Caco-2 (cell line): ENCODE results near the gene ENOX1. TPM values are rescaled to one million over a fixed set of nuclear protein-coding genes. Genes with fewer than 3 reads are reported as not detected.

Experiments used
- BruUV-seq: library from RNA; stranded (reverse); fragments of 400-500 nt; replicated peaks from 2 replicates; lab custom pipeline; 2021; lab: Mats Ljungman, UMichigan
- CTCF ChIA-PET: fragments of 300-600 bp; sonication (Branson Sonifier 250); formaldehyde crosslinking; loops from one replicate; lab custom pipeline; 2022; ENCODE audit warnings: antibody characterized with exemption; lab: Charles Lee
- POLR2A ChIA-PET: fragments of 300-600 bp; sonication (Branson Sonifier 250); formaldehyde crosslinking; loops from one replicate; lab custom pipeline; 2022; ENCODE audit warnings: antibody characterized with exemption; lab: Charles Lee
- DNase-seq, 2 experiments: peaks; one replicate each; pipeline versions ENCODE4 v3.0.0 to v3.0.0-alpha.2; 2020 to 2022
- H3K27me3 ChIP-seq: replicated peaks from 2 replicates; pipeline ENCODE4 v1.6.0; 2011; ENCODE audit warnings: low read length; ENCODE audit not compliant: control insufficient read depth, insufficient read depth
- H3K36me3 ChIP-seq: 2 replicates; pipeline ENCODE4 v1.5.1; 2011; ENCODE audit warnings: low read length; ENCODE audit not compliant: control insufficient read depth, insufficient read depth
- H3K4me1 ChIP-seq: fragments of 250-450 bp; sonication (Bioruptor Pico); 2 replicates; pipeline ENCODE4 v1.5.1; 2020; ENCODE audit warnings: mild to moderate bottlenecking
- H3K4me3 ChIP-seq: 2 replicates; pipeline ENCODE4 v1.5.1; 2011; ENCODE audit warnings: low read depth, mild to moderate bottlenecking, control low read depth, low read length
- H3K9me3 ChIP-seq: fragments of 250-450 bp; sonication (Bioruptor Pico); 2 replicates; pipeline ENCODE4 v1.5.1; 2020; ENCODE audit warnings: mild to moderate bottlenecking, moderate library complexity
- H3K27ac Mint-ChIP-seq: one replicate; pipeline ENCODE4 v1.8.0; 2022; ENCODE audit warnings: mixed read lengths; ENCODE audit not compliant: unreplicated experiment
- H3K27me3 Mint-ChIP-seq: one replicate; pipeline ENCODE4 v1.8.0; 2022; ENCODE audit warnings: mixed read lengths; ENCODE audit not compliant: insufficient read depth, unreplicated experiment
- H3K36me3 Mint-ChIP-seq: one replicate; pipeline ENCODE4 v1.8.0; 2022; ENCODE audit warnings: mild to moderate bottlenecking, mixed read lengths; ENCODE audit not compliant: insufficient read depth, unreplicated experiment
- H3K4me1 Mint-ChIP-seq: one replicate; pipeline ENCODE4 v1.8.0; 2022; ENCODE audit warnings: low read depth, mixed read lengths; ENCODE audit not compliant: unreplicated experiment
- H3K4me3 Mint-ChIP-seq: one replicate; pipeline ENCODE4 v1.8.0; 2022; ENCODE audit warnings: mild to moderate bottlenecking, moderate library complexity, mixed read lengths; ENCODE audit not compliant: unreplicated experiment
- H3K9me3 Mint-ChIP-seq: one replicate; pipeline ENCODE4 v1.8.0; 2022; ENCODE audit warnings: mixed read lengths; ENCODE audit not compliant: unreplicated experiment
- intact Hi-C: fragments of 100-400 bp; cut with micrococcal nuclease; formaldehyde crosslinking; loops from one replicate; pipeline ENCODE4 v1.10.0; 2022; ENCODE audit not compliant: unreplicated experiment
- total RNA-seq: library from RNA; stranded (reverse); gene quantifications from 2 replicates; pipeline ENCODE4 v1.2.3, GENCODE V29; 2022
- TF ChIP-seq, protein P1 (sequence below), 2 experiments: fragments of 200-600 bp in 1 of 2; IDR thresholded peaks; 1 replicate in 1 of 2; 2 replicates in 1 of 2; pipeline versions ENCODE4 v1.5.1 to v1.8.0; 2011 to 2022; ENCODE audit warnings: antibody characterized with exemption in 1 of 2, control low read depth in 1 of 2, inconsistent platforms in 1 of 2, low read depth in 1 of 2, low read length in 1 of 2, mild to moderate bottlenecking in 1 of 2, moderate library complexity in 1 of 2; ENCODE audit not compliant: insufficient read depth in 1 of 2, severe bottlenecking in 1 of 2, unreplicated experiment in 1 of 2

The ENOX1 gene
- total RNA-seq, 1 experiment from 2014 or later: 9.1 TPM

- H3K4me3 ChIP-seq: no peak overlapping the region
- POLR2A ChIA-PET: no interaction called here
- no peak overlapping the region for H3K27ac Mint-ChIP-seq
- BruUV-seq: no TSS peak
- no peaks in the 10 kb centered on the region for H3K4me1 ChIP-seq
- H3K9me3 ChIP-seq: no peaks in the 10 kb centered on the region
- no peaks in the 10 kb centered on the region for H3K9me3 Mint-ChIP-seq
- intact Hi-C loops: no loop called here
- TF ChIP-seq, protein P1, sequence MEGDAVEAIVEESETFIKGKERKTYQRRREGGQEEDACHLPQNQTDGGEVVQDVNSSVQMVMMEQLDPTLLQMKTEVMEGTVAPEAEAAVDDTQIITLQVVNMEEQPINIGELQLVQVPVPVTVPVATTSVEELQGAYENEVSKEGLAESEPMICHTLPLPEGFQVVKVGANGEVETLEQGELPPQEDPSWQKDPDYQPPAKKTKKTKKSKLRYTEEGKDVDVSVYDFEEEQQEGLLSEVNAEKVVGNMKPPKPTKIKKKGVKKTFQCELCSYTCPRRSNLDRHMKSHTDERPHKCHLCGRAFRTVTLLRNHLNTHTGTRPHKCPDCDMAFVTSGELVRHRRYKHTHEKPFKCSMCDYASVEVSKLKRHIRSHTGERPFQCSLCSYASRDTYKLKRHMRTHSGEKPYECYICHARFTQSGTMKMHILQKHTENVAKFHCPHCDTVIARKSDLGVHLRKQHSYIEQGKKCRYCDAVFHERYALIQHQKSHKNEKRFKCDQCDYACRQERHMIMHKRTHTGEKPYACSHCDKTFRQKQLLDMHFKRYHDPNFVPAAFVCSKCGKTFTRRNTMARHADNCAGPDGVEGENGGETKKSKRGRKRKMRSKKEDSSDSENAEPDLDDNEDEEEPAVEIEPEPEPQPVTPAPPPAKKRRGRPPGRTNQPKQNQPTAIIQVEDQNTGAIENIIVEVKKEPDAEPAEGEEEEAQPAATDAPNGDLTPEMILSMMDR (IDR thresholded peaks at IDR 0.05; ENCODE audit: insufficient read depth in 1 of 2, low read depth in 1 of 2, low read length in 1 of 2, severe bottlenecking in 1 of 2, unreplicated experiment in 1 of 2): no peak
- no peak for DNase-seq
- H3K27me3 Mint-ChIP-seq: no peaks in the 10 kb centered on the region
- H3K36me3 Mint-ChIP-seq: no peaks in the 10 kb centered on the region
- no peaks in the 10 kb centered on the region for H3K27me3 ChIP-seq
- no peaks in the 10 kb centered on the region for H3K36me3 ChIP-seq
- H3K4me1 Mint-ChIP-seq: no peaks in the 10 kb centered on the region
- H3K4me3 Mint-ChIP-seq: no peak overlapping the region
- CTCF ChIA-PET: interaction anchor here (0.6 kb wide), 1 partner anchor 392 kb away, joined by 3 read pairs; no protein-coding TSS in a partner anchor
Measured at GRCh38 chr13:43730642-43731041, 56.1 kb downstream of the ENOX1 start.

GRCh38 chr13:43728421-43728820 is 58.4 kb downstream of the ENOX1 start:
- POLR2A ChIA-PET: no interaction called here
- no peaks in the 10 kb centered on the region for H3K36me3 ChIP-seq
- no peak overlapping the region for H3K4me3 ChIP-seq
- DNase-seq: no peak
- H3K27me3 ChIP-seq: no peaks in the 10 kb centered on the region
- no peaks in the 10 kb centered on the region for H3K9me3 ChIP-seq
- CTCF ChIA-PET: no interaction called here
- Mint-ChIP-seq H3K9me3 (no peaks in the 10 kb centered on the region), H3K27me3 (no peaks in the 10 kb centered on the region), H3K36me3 (no peaks in the 10 kb centered on the region), H3K27ac (no peak overlapping the region), H3K4me3 (no peak overlapping the region), H3K4me1 (no peaks in the 10 kb centered on the region)
- BruUV-seq: no TSS peak
- intact Hi-C loops: no loop called here
- TF ChIP-seq, protein P1 (IDR thresholded peaks at IDR 0.05; ENCODE audit: insufficient read depth in 1 of 2, low read depth in 1 of 2, low read length in 1 of 2, severe bottlenecking in 1 of 2, unreplicated experiment in 1 of 2): no peak
- no peaks in the 10 kb centered on the region for H3K4me1 ChIP-seq

GRCh38 chr13:43727856-43728255 is 58.9 kb downstream of the ENOX1 start:
- no peak for DNase-seq
- Histone ChIP-seq H3K4me3 (no peak overlapping the region), H3K36me3 (no peaks in the 10 kb centered on the region), H3K9me3 (no peaks in the 10 kb centered on the region), H3K4me1 (no peaks in the 10 kb centered on the region), H3K27me3 (no peaks in the 10 kb centered on the region)
- BruUV-seq: no TSS peak
- TF ChIP-seq, protein P1 (IDR thresholded peaks at IDR 0.05; ENCODE audit: insufficient read depth in 1 of 2, low read depth in 1 of 2, low read length in 1 of 2, severe bottlenecking in 1 of 2, unreplicated experiment in 1 of 2): no peak
- intact Hi-C loops: no loop called here
- Mint-ChIP-seq H3K36me3 (no peaks in the 10 kb centered on the region), H3K9me3 (no peaks in the 10 kb centered on the region), H3K4me3 (no peak overlapping the region), H3K27ac (no peak overlapping the region), H3K27me3 (no peaks in the 10 kb centered on the region), H3K4me1 (no peaks in the 10 kb centered on the region)
- ChIA-PET CTCF (no interaction called here), POLR2A (no interaction called here)
